Astrocyte (in vitro differentiated cells and primary cell): Measurements from ENCODE around the gene NKD1.
"Not testable (repeated sequence)": the region's sequence is repeated elsewhere in the genome, so short reads cannot be mapped to it uniquely, and the experiment has no call there.

Source experiments
- EZH2 ChIP-seq: IDR thresholded peaks from 2 replicates; pipeline ENCODE4 v1.6.1; 2012; ENCODE audit warnings: mild to moderate bottlenecking, low read length, inconsistent platforms; ENCODE audit not compliant: insufficient read depth
- TF ChIP-seq, protein P1 (sequence below): IDR thresholded peaks from 2 replicates; pipeline ENCODE4 v1.5.1; 2011; ENCODE audit warnings: low read depth, mild to moderate bottlenecking, inconsistent platforms, low read length, moderate library complexity; ENCODE audit not compliant: insufficient read depth

DNA sequence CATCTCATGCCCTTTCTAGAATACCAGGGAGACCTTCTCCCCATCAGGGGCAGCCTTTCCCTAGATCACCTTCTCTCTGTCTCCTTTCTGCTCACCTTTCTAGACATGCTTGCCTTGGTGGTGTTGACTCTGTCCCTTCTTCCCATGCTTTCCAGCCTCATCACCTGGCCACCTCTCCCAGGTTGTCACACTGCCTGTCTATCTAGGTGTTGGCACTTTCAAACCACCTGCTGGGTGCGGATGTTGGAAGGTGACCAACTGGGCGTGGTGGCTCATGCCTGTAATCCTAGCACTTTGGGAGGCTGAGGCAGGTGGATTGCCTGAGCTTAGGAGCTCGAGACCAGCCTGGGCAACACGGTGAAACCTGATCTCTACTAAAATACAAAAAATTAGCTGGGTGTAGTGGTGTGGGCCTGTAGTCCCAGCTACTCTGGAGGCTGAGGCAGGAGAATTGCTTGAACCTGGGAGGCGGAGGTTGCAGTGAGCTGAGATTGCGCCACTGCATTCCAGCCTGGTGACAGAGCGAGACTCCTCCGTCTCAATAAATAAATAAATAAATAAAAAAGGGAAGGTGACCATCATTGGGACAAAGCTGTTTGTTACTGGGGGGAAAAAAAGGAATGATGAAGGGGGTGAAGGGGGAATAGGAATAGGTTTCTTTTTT lies 44.2 kb upstream of the NKD1 start:
- TF ChIP-seq, protein P1, sequence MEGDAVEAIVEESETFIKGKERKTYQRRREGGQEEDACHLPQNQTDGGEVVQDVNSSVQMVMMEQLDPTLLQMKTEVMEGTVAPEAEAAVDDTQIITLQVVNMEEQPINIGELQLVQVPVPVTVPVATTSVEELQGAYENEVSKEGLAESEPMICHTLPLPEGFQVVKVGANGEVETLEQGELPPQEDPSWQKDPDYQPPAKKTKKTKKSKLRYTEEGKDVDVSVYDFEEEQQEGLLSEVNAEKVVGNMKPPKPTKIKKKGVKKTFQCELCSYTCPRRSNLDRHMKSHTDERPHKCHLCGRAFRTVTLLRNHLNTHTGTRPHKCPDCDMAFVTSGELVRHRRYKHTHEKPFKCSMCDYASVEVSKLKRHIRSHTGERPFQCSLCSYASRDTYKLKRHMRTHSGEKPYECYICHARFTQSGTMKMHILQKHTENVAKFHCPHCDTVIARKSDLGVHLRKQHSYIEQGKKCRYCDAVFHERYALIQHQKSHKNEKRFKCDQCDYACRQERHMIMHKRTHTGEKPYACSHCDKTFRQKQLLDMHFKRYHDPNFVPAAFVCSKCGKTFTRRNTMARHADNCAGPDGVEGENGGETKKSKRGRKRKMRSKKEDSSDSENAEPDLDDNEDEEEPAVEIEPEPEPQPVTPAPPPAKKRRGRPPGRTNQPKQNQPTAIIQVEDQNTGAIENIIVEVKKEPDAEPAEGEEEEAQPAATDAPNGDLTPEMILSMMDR = not testable (repeated sequence)
- TF ChIP-seq EZH2 = not testable (repeated sequence)
